Stimulated activated CD4-positive, alpha-beta T cell treated with anti-CD3 and anti-CD28 coated beads, Interleukin-2, amount 100 ng/mL, for 48 hours (primary cell): ENCODE data around the gene UGT1A8.
"Not testable (repeated sequence)": the region's sequence is repeated elsewhere in the genome, so short reads cannot be mapped to it uniquely, and the experiment has no call there.

Experiments
- DNase-seq, 2 donors: peaks; one replicate each; pipeline ENCODE4 v3.0.0-alpha.2; 2020

UGT1A8 gene

DNA sequence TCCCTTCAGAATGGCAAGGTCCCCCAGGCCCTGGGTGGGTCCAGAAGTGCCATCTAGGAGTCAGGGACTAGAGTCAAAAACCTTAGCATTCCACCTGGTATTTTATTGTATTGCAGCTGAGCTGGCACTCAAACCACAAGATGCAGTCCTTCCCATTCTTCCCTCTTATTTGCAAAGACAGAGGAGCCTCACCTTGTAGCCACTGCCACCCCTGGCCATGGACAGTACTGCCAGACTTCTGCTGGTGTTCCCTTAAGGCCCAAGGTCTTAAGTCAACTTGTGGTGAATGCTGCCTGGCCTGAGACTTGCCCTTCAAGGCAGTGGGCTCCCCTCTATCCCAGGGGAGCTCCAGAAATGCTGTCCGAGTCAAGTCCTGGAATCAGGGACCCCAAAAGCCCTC lies 25.7 kb downstream of the UGT1A8 start:
- DNase-seq = no peak

DNA sequence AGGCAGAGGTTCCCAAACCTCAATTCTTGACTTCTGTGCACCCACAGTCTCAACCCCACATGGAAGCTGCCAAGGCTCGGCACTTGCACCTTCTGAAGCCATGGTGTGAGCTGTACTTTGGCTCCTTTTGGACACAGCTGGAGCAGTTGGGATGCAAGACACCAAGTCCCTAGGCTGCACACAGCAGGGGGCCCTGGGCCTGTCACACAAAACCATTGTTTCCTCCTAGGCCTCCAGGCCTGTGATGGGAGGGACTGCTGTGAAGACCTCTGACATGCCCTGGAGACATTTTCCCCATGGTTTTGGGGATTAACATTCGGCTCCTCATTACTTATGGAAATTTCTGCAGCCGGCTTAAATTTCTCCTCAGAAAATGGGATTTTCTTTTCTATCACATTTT lies 28.6 kb downstream of the UGT1A8 start:
- DNase-seq = not testable (repeated sequence)

DNA sequence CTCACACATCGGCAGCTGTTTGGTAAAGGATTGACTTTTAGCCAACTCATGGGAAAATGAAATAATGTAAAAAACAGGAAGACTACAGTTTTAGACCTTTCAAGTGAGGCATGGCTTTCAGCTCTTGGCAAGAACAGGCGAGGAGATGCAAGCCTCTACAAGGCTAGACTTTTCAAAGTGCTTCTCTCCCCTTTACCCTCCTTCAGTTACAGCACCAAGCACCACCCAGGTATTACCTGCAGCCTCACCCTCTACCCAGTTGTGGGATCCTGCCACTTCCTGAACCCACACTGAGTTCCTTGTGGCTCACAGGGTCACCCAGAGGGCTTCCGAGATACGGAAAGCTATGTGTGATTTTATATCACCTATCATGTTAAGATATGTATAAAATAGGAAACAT lies 33.5 kb downstream of the UGT1A8 start:
- no peak for DNase-seq

DNA sequence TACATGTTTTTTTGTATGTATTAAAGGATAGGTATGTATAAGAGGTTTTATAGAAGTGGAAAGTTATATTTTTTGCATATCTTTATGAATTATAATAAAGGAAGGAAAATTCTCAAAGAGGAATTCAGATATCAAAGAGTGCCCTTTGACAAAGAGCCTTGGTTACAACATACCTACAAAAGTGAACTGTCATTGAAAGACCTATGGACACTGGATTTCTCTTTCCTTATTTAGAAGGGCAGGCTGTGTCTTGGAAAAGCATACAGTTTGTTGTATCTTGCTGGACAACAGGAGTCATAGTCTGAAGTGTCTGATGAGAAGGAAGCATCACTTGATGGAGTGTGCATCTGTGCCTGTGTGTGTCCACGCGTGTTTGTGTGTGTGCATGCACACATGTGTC lies 34.0 kb downstream of the UGT1A8 start:
- no peak for DNase-seq

DNA sequence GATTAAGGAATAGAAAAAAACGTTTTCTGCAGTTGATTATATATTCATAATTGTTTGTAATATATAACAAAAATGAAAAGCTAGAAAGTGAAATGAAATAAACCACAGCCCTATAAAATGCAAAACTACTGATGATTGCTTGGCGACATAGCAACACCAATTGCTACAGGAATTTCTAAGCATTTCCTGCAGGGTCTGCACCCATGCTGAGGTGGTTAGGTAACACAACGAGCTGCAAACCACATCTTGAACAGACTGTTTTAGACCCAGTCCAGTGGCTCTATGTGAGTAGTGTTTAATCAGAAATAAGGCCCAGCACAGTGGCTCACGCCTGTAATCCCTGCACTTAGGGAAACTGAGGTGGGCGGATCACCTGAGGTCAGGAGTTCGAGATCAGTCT lies 37.1 kb downstream of the UGT1A8 start:
- no peak for DNase-seq

DNA sequence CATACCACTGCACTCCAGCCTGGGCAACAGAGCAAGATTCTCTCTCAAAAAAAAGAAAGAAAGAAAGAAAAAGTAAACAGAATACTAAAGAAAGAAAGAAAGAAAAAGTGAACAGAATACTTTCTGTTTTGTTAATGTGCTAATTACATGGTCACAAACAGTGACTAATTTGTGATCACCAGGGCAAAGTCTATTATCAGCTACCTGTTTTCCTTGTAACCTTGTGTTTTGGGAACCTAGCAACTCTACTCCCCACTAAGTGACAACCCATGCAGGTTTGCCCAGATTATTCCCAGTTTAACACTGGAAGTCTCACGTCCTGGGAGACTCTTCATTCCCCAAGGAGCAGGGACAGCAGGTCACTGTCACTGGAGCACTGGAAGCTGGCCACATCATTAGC lies 37.6 kb downstream of the UGT1A8 start:
- no peak for DNase-seq

DNA sequence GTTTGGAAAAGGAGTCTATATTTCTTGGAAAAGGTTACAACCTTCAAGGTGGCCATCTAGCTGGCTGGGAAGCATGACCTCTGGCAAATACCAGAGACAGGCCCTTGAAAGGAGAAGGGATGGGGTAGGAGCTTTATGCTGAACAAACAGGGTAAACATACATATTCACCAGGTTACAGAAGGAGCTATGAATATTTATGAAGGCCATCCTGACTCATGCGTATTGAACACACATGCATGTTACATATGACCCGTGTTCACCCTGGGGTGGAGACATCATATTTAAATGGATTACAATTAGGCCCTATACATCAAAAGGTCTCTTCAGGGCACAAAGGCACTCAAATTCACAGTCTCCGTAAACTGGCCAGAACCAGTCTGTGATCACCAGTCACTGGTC lies 38.5 kb downstream of the UGT1A8 start:
- not testable (repeated sequence) for DNase-seq

DNA sequence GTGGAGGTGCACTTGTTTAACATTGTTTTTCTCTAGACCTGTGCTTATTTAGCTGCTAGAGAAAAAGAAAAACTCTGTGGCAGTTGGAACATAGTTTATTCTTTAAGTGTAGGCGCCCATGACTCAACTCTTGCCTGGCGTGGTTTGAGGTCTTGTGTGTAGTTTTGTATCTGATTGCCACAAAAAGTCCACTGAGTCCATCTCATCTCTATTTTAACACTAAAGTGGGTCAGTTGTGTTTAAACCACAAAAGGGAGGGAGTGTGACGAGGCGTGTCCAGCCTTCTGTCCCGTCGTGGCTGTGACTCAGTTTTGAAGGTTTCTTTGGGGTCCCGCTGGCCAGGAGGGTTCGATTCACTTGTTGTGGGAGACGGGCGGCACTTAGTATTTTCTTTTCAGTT lies 39.0 kb downstream of the UGT1A8 start:
- no peak for DNase-seq

DNA sequence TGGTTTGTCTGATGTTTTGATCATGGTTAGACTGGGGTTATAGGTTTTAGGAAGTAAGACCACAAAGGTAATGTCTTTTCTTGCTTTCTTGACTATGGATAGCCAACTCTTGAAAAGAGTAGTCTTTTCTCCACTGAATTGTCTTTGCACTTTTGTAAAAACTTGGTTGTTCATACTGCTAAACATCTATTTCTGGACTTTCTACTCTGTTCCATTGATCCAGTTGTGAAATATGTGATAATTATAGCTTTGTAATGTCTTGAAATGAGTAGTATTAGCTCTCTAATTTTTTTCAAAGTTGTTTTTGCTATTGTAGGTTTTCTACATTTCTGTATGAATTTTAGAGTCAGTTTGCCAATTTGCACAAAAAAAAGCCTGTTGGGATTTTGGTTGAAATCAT lies 41.2 kb downstream of the UGT1A8 start:
- DNase-seq = no peak

DNA sequence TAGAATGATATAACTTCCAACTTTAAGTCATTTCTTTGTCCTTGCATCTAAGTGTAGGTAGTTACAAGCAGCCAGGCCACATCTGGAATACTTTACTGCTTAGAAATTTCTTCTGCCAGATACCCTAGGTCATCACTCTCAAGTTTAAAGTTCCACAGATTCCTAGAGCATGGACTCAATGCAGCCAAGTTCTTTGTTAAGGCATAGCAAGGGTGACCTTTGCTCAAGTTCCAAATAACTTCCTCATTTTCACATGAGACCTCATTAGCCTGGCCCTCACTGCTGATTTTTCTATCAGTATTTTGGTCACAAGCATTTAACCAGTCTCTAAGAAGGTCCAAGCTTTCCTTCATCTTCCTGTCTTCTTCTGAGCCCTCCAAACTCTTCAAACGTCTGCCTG lies 46.5 kb downstream of the UGT1A8 start:
- no peak for DNase-seq

DNA sequence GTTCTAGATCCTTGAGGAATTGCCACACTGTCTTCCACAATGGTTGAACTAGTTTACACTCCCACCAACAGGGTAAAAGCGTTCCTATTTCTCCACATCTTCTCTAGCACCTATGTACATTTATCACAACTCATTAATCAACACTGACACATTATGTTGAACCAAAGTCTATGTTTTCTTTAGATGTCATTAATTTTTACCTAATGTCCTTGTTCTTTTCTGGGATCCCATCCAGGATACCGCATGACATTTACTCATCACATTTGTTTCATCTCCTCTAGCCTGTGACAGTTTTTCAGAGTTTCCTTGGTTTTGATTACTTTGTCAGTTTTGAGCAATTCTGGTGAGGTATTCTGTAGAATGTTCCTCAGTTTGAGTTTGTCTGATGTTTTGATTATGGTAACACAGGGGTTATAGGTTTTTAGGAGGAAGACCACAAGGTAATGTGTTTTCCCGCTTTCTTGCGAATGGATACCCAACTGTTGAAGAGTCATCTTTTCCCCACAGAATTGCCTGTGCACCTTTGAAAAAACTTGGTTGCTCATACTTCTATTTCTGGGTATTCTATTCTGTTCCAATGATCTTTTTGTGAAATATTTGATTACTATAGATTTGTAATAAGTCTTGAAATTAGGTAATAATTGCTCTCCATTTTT lies 51.3 kb downstream of the UGT1A8 start:
- DNase-seq = no peak

DNA sequence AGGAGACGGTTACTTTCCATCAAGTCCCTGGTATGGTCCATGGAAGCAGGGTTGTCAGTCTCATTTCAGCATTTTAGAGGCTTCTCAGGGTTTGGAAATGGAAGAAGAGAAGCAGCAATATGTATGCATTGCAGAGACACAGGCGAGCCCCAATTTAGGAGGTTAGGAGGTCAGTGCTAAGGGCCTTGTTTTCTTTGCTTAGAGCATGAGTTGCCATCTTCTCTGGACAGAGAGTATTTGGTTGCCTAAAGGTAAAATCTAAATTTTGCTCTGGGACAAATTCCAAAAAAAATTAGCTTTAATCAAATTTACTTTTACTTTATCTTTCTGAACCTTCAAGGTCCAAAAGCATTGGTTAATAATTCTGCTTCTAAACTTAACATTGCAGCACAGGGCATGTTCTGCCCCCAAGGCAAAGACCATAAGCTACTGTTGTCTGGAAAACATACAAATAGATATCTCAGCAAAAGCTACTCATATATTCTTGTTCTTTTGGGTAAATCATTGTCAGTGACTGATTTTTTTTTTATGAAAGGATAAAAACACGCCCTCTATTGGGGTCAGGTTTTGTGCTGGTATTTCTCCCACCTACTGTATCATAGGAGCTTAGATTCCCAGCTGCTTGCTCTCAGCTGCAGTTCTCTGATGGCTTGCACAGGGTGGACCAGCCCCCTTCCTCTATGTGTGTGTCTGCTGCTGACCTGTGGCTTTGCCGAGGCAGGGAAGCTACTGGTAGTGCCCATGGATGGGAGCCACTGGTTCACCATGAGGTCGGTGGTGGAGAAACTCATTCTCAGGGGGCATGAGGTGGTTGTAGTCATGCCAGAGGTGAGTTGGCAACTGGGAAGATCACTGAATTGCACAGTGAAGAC lies 54.1 kb downstream of the UGT1A8 start, which contains the start of gene UGT1A9:
Gene UGT1A9, plus strand, starts transcription at position 609 of the 872 bp plus-strand sequence. Its CDS starts 37 bp downstream, at position 646.
- no peak for DNase-seq

DNA sequence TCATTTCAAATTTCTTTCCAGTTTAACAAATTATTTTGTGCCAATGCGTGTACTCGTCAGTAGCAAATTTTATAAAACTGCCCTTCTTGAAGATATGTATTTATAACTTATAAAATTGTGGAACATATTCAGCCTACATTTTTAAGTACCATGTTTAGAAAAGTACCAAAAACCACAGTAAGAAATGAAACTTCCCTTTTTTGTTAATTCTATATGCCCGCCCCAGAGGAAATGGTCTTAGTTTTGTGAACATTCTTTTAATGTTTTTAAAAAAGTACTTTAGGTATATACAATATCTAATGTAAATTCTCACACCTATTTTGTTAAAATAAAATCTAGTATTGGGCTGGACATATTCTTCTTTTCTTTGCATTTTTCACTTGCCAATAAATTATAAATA lies 55.5 kb downstream of the UGT1A8 start:
- no peak for DNase-seq

DNA sequence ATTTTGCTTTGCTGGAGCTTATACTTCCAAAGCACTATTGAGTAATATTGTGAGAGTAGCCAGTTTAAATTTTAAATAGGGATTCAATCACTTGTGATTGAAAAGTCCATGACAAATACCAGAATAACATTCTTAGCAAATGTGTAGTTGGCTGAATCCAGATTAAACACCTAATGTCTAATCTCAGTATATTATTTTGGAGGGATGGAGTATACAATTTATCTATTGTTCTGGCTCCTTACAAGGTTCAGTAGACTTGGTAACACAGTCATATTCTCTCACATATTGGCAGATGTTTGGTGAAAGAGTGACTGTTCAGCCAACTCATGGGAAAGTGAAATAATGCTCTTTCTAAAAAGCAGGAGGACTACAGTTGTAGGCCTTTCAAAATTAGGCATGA lies 56.5 kb downstream of the UGT1A8 start:
- no peak for DNase-seq

DNA sequence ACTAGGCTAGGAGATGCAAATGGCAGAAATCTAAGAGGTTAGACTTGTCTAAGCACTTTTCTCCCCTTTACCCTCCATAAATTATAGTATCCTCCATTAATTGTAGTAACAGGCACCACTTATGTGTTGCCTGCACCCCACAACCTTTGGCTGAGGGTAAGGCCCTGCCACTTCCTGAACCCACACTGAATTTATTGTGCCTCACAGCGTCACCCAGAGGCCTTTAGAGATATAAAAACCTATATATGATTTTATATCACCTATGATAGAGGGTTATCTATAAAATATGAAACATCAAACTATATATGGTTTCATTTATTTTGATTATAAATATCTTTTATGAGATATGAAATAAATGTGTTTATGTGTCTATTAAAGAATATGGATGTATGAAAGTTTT lies 56.9 kb downstream of the UGT1A8 start:
- no peak for DNase-seq

DNA sequence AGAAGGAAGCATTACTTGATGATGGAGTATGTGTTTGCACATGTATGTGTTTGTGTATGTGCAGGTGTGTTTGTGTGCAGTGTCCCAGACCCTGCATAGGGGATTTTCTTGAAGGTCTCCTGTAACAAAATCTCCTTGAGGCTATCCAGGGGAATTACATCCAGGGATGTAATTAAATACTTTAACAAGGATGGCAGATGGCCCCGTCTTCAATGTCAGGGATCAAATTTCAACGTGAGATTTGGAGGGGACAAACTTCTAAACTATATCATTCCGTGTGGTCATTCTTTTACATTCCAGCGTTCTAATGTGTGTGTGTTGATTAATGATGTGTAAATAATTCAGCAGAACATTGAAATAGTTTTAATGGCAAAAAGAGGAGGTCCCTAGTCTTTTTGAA lies 57.6 kb downstream of the UGT1A8 start:
- DNase-seq = no peak

DNA sequence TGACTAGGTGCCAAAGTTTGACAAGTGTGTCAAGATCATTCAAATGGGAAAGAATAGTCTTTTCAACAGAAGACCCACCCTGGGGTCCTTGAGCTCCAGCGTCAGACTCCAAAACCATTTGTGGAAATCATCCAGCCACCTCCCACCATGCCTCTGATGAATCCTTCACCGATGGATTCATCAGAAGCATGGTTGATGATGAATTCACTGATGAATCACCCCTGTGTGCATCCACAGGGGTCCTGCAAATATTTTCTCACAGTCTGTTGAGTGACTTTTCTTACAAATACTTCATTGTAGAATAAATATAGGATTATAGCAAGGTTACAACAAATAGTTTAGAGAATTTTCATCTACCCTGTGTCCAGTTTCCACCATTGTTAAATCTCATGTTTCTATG lies 58.6 kb downstream of the UGT1A8 start:
- no peak for DNase-seq

DNA sequence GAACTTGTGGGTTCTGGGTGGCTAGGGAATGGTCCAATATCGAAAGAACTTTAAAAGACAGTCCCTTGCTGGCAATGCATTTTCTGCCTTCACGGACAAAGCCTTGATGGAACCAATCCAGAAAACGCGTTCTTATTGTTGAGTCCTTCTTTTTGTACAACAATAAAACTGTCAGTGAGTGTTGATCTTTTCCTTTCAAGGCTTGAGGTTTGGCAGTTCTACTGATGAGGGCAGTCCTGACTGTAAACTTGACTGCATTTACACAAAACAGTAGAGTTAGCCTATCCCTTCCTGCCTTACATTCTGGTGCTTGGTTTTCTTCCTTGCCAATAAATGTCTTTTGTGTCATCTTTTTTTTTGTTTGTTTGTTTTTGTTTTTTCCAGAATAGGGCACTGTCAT lies 61.8 kb downstream of the UGT1A8 start:
- DNase-seq = no peak

DNA sequence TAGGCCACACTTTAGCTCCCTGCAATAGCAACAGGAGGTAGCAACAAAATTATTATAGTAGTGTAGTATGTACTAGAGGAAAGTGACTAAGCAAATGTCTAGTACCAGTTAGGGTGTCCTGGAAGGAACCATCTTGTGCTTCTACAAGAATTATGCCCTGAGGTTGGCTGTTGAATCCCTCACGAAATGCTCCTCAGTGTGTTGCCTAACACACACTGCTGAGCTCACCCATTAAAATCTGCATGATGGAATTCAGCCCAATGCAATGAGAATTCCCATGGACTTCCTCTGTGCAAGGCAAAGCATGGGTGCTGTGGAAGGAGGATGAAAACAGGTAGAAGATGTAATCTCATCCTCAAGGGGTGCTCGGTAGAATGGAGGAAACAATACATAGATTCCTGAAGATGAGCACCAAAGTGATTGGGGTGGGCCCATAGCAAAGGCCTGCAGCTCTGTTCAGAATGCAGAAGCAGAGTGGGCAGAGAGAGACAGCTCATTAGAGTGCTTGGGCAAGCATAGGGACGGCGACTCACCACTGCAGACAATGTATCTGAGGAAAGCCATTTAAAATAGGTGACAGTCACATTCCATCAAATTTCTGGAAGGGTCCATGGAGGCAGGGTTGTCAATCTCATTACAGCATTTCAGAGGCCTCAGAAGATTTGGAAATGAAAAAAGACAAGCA lies 63.1 kb downstream of the UGT1A8 start:
- no peak for DNase-seq

DNA sequence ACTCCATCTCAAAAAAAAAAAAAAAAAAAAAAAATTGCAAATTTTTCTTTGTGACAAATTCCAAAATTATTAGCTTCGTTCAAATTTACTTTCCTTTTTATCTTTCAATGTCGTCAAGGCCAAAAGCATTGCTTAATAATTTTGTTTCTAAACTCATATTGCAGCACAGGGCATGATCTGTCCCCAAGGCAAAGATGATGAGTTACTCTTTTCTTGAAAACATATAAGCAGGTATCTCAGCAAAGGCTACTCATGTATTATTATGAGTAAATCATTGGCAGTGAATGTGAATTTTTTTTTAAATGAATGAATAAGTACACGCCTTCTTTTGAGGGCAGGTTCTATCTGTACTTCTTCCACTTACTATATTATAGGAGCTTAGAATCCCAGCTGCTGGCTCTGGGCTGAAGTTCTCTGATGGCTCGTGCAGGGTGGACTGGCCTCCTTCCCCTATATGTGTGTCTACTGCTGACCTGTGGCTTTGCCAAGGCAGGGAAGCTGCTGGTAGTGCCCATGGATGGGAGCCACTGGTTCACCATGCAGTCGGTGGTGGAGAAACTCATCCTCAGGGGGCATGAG lies 64.2 kb downstream of the UGT1A8 start, which contains the start of gene UGT1A7:
Gene UGT1A7, plus strand, starts transcription at position 381 of the 579 bp plus-strand sequence. Its CDS starts 37 bp downstream, at position 418.
- no peak for DNase-seq

DNA sequence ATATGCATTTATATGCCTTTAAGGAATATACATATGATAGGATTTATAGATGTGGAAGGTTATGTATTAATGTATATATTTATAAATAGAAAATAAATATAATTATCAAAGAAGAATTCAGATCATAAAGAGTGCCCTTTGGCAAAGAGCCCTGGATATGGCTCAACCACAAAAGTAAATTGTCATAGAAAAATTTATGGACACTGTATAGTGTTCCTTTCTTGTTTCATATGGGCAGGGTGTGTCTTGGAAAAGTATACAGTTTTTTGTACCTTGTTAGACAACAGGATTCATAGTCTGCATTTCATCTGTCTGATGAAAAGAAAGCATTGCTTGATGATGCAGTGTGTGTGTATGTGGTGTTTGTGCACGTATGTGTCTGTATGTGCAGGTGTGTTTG lies 67.2 kb downstream of the UGT1A8 start:
- DNase-seq = no peak

DNA sequence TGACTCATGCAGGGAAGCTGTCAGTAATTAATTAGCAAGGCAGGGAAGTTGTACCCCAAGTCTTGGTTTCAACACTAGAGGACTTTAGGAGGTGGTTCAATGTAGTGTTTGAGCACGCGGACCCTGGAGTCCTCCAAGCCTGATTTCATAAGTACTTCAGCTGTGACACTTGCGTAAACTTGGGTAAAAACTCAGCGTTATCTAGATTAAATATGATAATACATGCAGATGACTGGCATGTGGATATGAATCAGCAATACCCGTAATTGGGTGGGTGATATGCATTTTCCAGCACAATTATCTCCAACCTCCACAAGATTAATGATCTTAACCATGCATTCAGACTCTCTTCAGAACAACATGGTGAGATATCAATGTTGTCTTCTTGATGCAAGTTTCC lies 69.5 kb downstream of the UGT1A8 start:
- DNase-seq = no peak

DNA sequence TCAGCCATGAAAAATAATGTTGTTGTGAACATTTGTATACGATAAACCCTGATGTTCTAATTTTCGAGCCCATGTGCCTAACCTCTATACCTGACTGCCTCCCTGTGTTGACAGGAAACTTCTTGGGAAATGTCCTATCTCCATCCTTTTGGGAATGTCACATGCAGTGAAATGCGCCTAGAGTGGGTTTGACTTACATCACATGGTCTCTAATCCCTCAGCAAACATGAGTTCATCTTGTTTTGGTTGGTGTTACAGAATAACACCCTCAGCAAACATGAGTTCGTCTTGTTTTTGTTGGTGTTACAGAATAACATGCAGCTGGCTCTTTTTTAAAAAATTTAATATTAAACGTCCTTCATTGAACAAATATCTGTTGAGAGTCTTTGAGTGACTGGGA lies 70.9 kb downstream of the UGT1A8 start:
- no peak for DNase-seq
